Measurements from ENCODE around the gene CPVL. TPM values are rescaled to one million over a fixed set of nuclear protein-coding genes. Genes with fewer than 3 reads are reported as not detected.
A peak's percentile ranks its signal among the peaks of the same experiment; 100 is the strongest.

The CPVL gene
- total and polyA plus RNA-seq, 2 donors (not counting 1 experiment from before 2014, with no cell fraction given): 0.17 TPM; not detected in 1

- Histone ChIP-seq H3K4me1 (ENCODE audit: control insufficient read depth, extremely low read depth, insufficient read depth, low read length) (no peaks in the 10 kb centered on the region), H3K4me2 (ENCODE audit: extremely low read depth, insufficient read depth, low read length) (no peak overlapping the region), H3K9me3 (ENCODE audit: control insufficient read depth, insufficient read depth, low read depth, low read length) (no peaks in the 10 kb centered on the region), H3K4me3 (replicated peaks in 1 of 4; ENCODE audit: control extremely low read depth in 1 of 4, insufficient read depth in 1 of 4, low read depth in 3 of 4, low read length in 4 of 4) (no peak overlapping the region), H3K79me2 (ENCODE audit: control insufficient read depth, insufficient read depth, low read length) (no peaks in the 10 kb centered on the region), H4K20me1 (ENCODE audit: control insufficient read depth, extremely low read depth, insufficient read depth, low read length) (no peaks in the 10 kb centered on the region), H3K9ac (ENCODE audit: insufficient read depth, low read length) (no peak overlapping the region), H3K27me3 (ENCODE audit: control insufficient read depth, insufficient read depth, low read length) (peaks cover 4% of the 10 kb centered on the region), H3K36me3 (ENCODE audit: control insufficient read depth, insufficient read depth, low read length) (no peaks in the 10 kb centered on the region), H3K27ac (ENCODE audit: insufficient read depth, low read length) (no peak overlapping the region), H2AFZ (ENCODE audit: low read length) (no peak overlapping the region)
- DNase-seq (ENCODE audit: low read depth in 2 of 2): no peak
- TF ChIP-seq EZH2 (IDR thresholded peaks at IDR 0.05; ENCODE audit: low read length, missing control alignments) (no peak), CTCF (conservative IDR thresholded peaks at IDR 0.05 in 1 of 2, IDR thresholded peaks at IDR 0.05 in 1 of 2; ENCODE audit: low read depth in 1 of 2, low read length in 2 of 2) (no peak)
Observed at GRCh38 chr7:29003703-29004102, 142.6 kb downstream of the CPVL start.

- no peak for TF ChIP-seq EZH2 (IDR thresholded peaks at IDR 0.05; ENCODE audit: low read length, missing control alignments)
- no peak for TF ChIP-seq CTCF (conservative IDR thresholded peaks at IDR 0.05 in 1 of 2, IDR thresholded peaks at IDR 0.05 in 1 of 2; ENCODE audit: low read depth in 1 of 2, low read length in 2 of 2)
Observed at GRCh38 chr7:29000717-29001076, 145.6 kb downstream of the CPVL start.

GRCh38 chr7:28999895-29000716 lies 146.2 kb downstream of the CPVL start:
- TF ChIP-seq EZH2 (IDR thresholded peaks at IDR 0.05; ENCODE audit: low read length, missing control alignments): no peak
- TF ChIP-seq CTCF (conservative IDR thresholded peaks at IDR 0.05 in 1 of 2, IDR thresholded peaks at IDR 0.05 in 1 of 2; ENCODE audit: low read depth in 1 of 2, low read length in 2 of 2): no peak
- H3K27me3 ChIP-seq (ENCODE audit: control insufficient read depth, insufficient read depth, low read length): peaks cover 6% of the 10 kb centered on the region
- no peaks in the 10 kb centered on the region for H3K79me2 ChIP-seq (ENCODE audit: control insufficient read depth, insufficient read depth, low read length)
- no peak overlapping the region for H3K4me3 ChIP-seq (replicated peaks in 1 of 4; ENCODE audit: control extremely low read depth in 1 of 4, insufficient read depth in 1 of 4, low read depth in 3 of 4, low read length in 4 of 4)
- H2AFZ ChIP-seq (ENCODE audit: low read length): no peak overlapping the region
- H3K9me3 ChIP-seq (ENCODE audit: control insufficient read depth, insufficient read depth, low read depth, low read length): no peaks in the 10 kb centered on the region
- H3K4me1 ChIP-seq (ENCODE audit: control insufficient read depth, extremely low read depth, insufficient read depth, low read length): no peaks in the 10 kb centered on the region
- no peak overlapping the region for H3K27ac ChIP-seq (ENCODE audit: insufficient read depth, low read length)
- peak in 1 of 2 donors; percentile 34 for DNase-seq (ENCODE audit: low read depth in 2 of 2)
- H4K20me1 ChIP-seq (ENCODE audit: control insufficient read depth, extremely low read depth, insufficient read depth, low read length): no peaks in the 10 kb centered on the region
- no peak overlapping the region for H3K9ac ChIP-seq (ENCODE audit: insufficient read depth, low read length)
- H3K4me2 ChIP-seq (ENCODE audit: extremely low read depth, insufficient read depth, low read length): no peak overlapping the region
- H3K36me3 ChIP-seq (ENCODE audit: control insufficient read depth, insufficient read depth, low read length): no peaks in the 10 kb centered on the region

More at GRCh38 chr7:29000717-29001076, 145.6 kb downstream of the CPVL start:
- H3K9ac ChIP-seq (ENCODE audit: insufficient read depth, low read length): no peak overlapping the region
- H3K27ac ChIP-seq (ENCODE audit: insufficient read depth, low read length): no peak overlapping the region
- H3K79me2 ChIP-seq (ENCODE audit: control insufficient read depth, insufficient read depth, low read length): no peaks in the 10 kb centered on the region
- H3K4me3 ChIP-seq (replicated peaks in 1 of 4; ENCODE audit: control extremely low read depth in 1 of 4, insufficient read depth in 1 of 4, low read depth in 3 of 4, low read length in 4 of 4): no peak overlapping the region
- H3K9me3 ChIP-seq (ENCODE audit: control insufficient read depth, insufficient read depth, low read depth, low read length): no peaks in the 10 kb centered on the region
- H2AFZ ChIP-seq (ENCODE audit: low read length): no peak overlapping the region
- H3K4me2 ChIP-seq (ENCODE audit: extremely low read depth, insufficient read depth, low read length): no peak overlapping the region
- no peak for DNase-seq (ENCODE audit: low read depth in 2 of 2)
- H3K4me1 ChIP-seq (ENCODE audit: control insufficient read depth, extremely low read depth, insufficient read depth, low read length): no peaks in the 10 kb centered on the region
- no peaks in the 10 kb centered on the region for H4K20me1 ChIP-seq (ENCODE audit: control insufficient read depth, extremely low read depth, insufficient read depth, low read length)
- peaks cover 6% of the 10 kb centered on the region for H3K27me3 ChIP-seq (ENCODE audit: control insufficient read depth, insufficient read depth, low read length)
- no peaks in the 10 kb centered on the region for H3K36me3 ChIP-seq (ENCODE audit: control insufficient read depth, insufficient read depth, low read length)

All from fibroblast of lung (primary cell).